H1 (cell line): ENCODE data around the gene RANBP9. TPM values are rescaled to one million over a fixed set of nuclear protein-coding genes. Genes with fewer than 3 reads are reported as not detected.

Experiments
- CTCF ChIA-PET: fragments of 300-600 bp; sonication (Branson Sonifier 250); formaldehyde crosslinking; loops from one replicate; lab custom pipeline; 2021; ENCODE audit not compliant: partially characterized antibody; lab: Charles Lee
- POLR2A ChIA-PET: fragments of 300-600 bp; sonication (Branson Sonifier 250); formaldehyde crosslinking; loops from one replicate; lab custom pipeline; 2021; ENCODE audit warnings: inconsistent platforms; ENCODE audit not compliant: partially characterized antibody; lab: Charles Lee
- DNase-seq, 2 experiments: peaks; one replicate each; pipeline versions ENCODE4 v3.0.0 to v3.0.0-alpha.2; 2010 to 2022; ENCODE audit warnings: low spot score in 2 of 2, low read depth in 1 of 2, mixed read lengths in 1 of 2
- FAIRE-seq: peaks from 2 replicates; lab custom pipeline; 2011; peaks lifted over from hg19 to GRCh38; lab: Jason Lieb, UNC
- H2AFZ ChIP-seq: 2 replicates; pipeline ENCODE4 v1.8.1; 2012; ENCODE audit warnings: low read length, inconsistent platforms
- H2AK5ac ChIP-seq: 2 replicates; pipeline ENCODE4 v1.6.1; 2013; ENCODE audit warnings: low read depth, low read length
- H2BK120ac ChIP-seq: replicated peaks from 2 replicates; pipeline ENCODE3; 2013; ENCODE audit warnings: low read depth, low read length, inconsistent platforms
- H2BK12ac ChIP-seq: 2 replicates; pipeline ENCODE4 v1.6.1; 2013; ENCODE audit warnings: low read depth, low read length
- H2BK15ac ChIP-seq: 2 replicates; pipeline ENCODE4 v1.6.1; 2013; ENCODE audit warnings: low read length
- H2BK20ac ChIP-seq: 2 replicates; pipeline ENCODE4 v1.6.1; 2013; ENCODE audit warnings: low read length
- H2BK5ac ChIP-seq: 2 replicates; pipeline ENCODE4 v1.6.1; 2013; ENCODE audit warnings: low read depth, low read length
- H3K14ac ChIP-seq: 2 replicates; pipeline ENCODE4 v1.6.1; 2013; ENCODE audit warnings: inconsistent platforms; ENCODE audit not compliant: insufficient read length
- H3K18ac ChIP-seq: 2 replicates; pipeline ENCODE4 v1.6.1; 2013; ENCODE audit warnings: low read length; ENCODE audit errors: extremely low read depth
- H3K23ac ChIP-seq: 2 replicates; pipeline ENCODE4 v1.6.1; 2013; ENCODE audit warnings: inconsistent platforms; ENCODE audit not compliant: insufficient read length
- H3K23me2 ChIP-seq: 2 replicates; pipeline ENCODE4 v1.6.1; 2013; ENCODE audit warnings: low read depth, low read length
- H3K27ac ChIP-seq: 2 replicates; pipeline ENCODE4 v1.6.1; 2011; ENCODE audit warnings: low read depth, low read length, inconsistent platforms
- H3K27me3 ChIP-seq, 4 experiments: replicated peaks in 1 of 4; 1 replicate in 1 of 4; 2 replicates in 3 of 4; pipeline versions ENCODE4 v1.6.1 to v1.8.1; 2011 to 2013; ENCODE audit warnings: low read length in 3 of 4, mild to moderate bottlenecking in 3 of 4, inconsistent platforms in 2 of 4, mixed read lengths in 2 of 4, moderate library complexity in 1 of 4; ENCODE audit not compliant: control insufficient read depth in 3 of 4, insufficient read depth in 3 of 4; ENCODE audit errors: extremely low read depth in 1 of 4
- H3K36me3 ChIP-seq, 4 experiments: 2 replicates each; pipeline versions ENCODE4 v1.6.1 to v1.8.1; 2011 to 2013; ENCODE audit warnings: mild to moderate bottlenecking in 4 of 4, low read length in 3 of 4, moderate library complexity in 2 of 4, control low read depth in 1 of 4, inconsistent platforms in 1 of 4; ENCODE audit not compliant: insufficient read depth in 4 of 4, control insufficient read depth in 2 of 4
- H3K4ac ChIP-seq: replicated peaks from 2 replicates; pipeline ENCODE3; 2013; ENCODE audit warnings: low read length, low read depth, mixed read lengths, inconsistent platforms; ENCODE audit not compliant: insufficient read length
- H3K4me1 ChIP-seq, 4 experiments: replicated peaks in 1 of 4; 1 replicate in 1 of 4; 2 replicates in 3 of 4; pipeline versions ENCODE4 v1.6.1 to v1.8.1; 2011 to 2013; ENCODE audit warnings: low read length in 3 of 4, inconsistent platforms in 2 of 4, mixed read lengths in 1 of 4; ENCODE audit not compliant: insufficient read depth in 4 of 4, control insufficient read depth in 3 of 4
- H3K4me2 ChIP-seq, 2 experiments: 2 replicates each; pipeline versions ENCODE4 v1.6.1 to v1.8.1; 2011 to 2013; ENCODE audit warnings: low read depth in 2 of 2, low read length in 2 of 2, control low read depth in 1 of 2, inconsistent platforms in 1 of 2, mild to moderate bottlenecking in 1 of 2; ENCODE audit not compliant: insufficient read depth in 1 of 2
- H3K4me3 ChIP-seq, 4 experiments: fragments of 200-600, 300-600 bp in 1 of 4; sonication (generic), shearing (Covaris generic), sonication (Bioruptor Twin) in 1 of 4; 2 replicates each; pipeline versions ENCODE4 v1.5.1 to v1.8.1; 2011 to 2016; ENCODE audit warnings: low read length in 4 of 4, low read depth in 3 of 4, control low read depth in 2 of 4, inconsistent platforms in 2 of 4, mild to moderate bottlenecking in 2 of 4, mixed read lengths in 1 of 4, moderate library complexity in 1 of 4; ENCODE audit not compliant: insufficient read depth in 2 of 4; ENCODE audit errors: extremely low read depth in 1 of 4
- H3K56ac ChIP-seq: replicated peaks from 2 replicates; pipeline ENCODE3; 2013; ENCODE audit warnings: low read depth, mild to moderate bottlenecking, mixed read lengths, low read length, inconsistent platforms; ENCODE audit not compliant: insufficient read length
- H3K79me1 ChIP-seq: 2 replicates; pipeline ENCODE4 v1.6.1; 2013; ENCODE audit warnings: low read depth, low read length, control low read depth
- H3K79me2 ChIP-seq, 2 experiments: 2 replicates each; pipeline versions ENCODE4 v1.6.1 to v1.8.1; 2012 to 2013; ENCODE audit warnings: low read length in 2 of 2, mild to moderate bottlenecking in 2 of 2, inconsistent platforms in 1 of 2; ENCODE audit not compliant: insufficient read depth in 2 of 2, control insufficient read depth in 1 of 2
- H3K9ac ChIP-seq, 4 experiments: replicated peaks in 1 of 4; 1 replicate in 1 of 4; 2 replicates in 3 of 4; pipeline versions ENCODE4 v1.6.1 to v1.8.1; 2011 to 2013; ENCODE audit warnings: low read depth in 3 of 4, low read length in 3 of 4, control low read depth in 2 of 4, mild to moderate bottlenecking in 2 of 4, moderate library complexity in 2 of 4, inconsistent platforms in 1 of 4; ENCODE audit errors: extremely low read depth in 1 of 4
- H3K9me3 ChIP-seq, 2 experiments: 2 replicates each; pipeline versions ENCODE4 v1.6.1 to v1.8.1; 2012 to 2013; ENCODE audit warnings: mild to moderate bottlenecking in 2 of 2, moderate library complexity in 2 of 2, control low read depth in 1 of 2, inconsistent platforms in 1 of 2, low read depth in 1 of 2, low read length in 1 of 2, mixed read lengths in 1 of 2; ENCODE audit not compliant: insufficient read depth in 2 of 2
- H4K20me1 ChIP-seq, 2 experiments: replicated peaks in 1 of 2; 2 replicates each; pipeline versions ENCODE3 to v1.8.1; 2011 to 2013; ENCODE audit warnings: inconsistent platforms in 2 of 2, low read length in 2 of 2, mild to moderate bottlenecking in 1 of 2; ENCODE audit not compliant: insufficient read depth in 2 of 2, control insufficient read depth in 1 of 2
- H4K5ac ChIP-seq: 2 replicates; pipeline ENCODE4 v1.6.1; 2013; ENCODE audit warnings: low read length, low read depth, mixed read lengths, inconsistent platforms; ENCODE audit not compliant: insufficient read length
- H4K8ac ChIP-seq: 2 replicates; pipeline ENCODE4 v1.8.0; 2013; ENCODE audit warnings: mild to moderate bottlenecking, moderate library complexity, low read length, inconsistent platforms; ENCODE audit not compliant: insufficient read depth; ENCODE audit errors: extremely low read depth
- H4K91ac ChIP-seq: replicated peaks from 2 replicates; pipeline ENCODE3; 2013; ENCODE audit warnings: low read length, mixed read lengths, inconsistent platforms; ENCODE audit not compliant: insufficient read length
- CBX8 ChIP-seq: fragments of 300-800, 300-1000 bp; sonication (generic); IDR thresholded peaks from 2 replicates; pipeline ENCODE4 v1.7.1; 2016; ENCODE audit warnings: low read depth, low read length, borderline replicate concordance
- NANOG ChIP-seq: IDR thresholded peaks from 2 replicates; pipeline ENCODE4 v1.6.1; 2011; ENCODE audit warnings: low read length, low read depth, mild to moderate bottlenecking, inconsistent platforms; ENCODE audit not compliant: insufficient read depth, poor library complexity, severe bottlenecking
- WGBS, 2 experiments: shearing (Covaris generic) in 1 of 2; methylation state at CpG; one replicate each; pipeline versions ENCODE4 v1.1.6 to v1.1.7; 2013 to 2015; ENCODE audit warnings: low lambda C conversion rate in 2 of 2, mixed read lengths in 2 of 2, inconsistent platforms in 1 of 2, low coverage in 1 of 2, missing lambda C conversion rate in 1 of 2; ENCODE audit not compliant: insufficient replicate concordance in 2 of 2, insufficient coverage in 1 of 2, insufficient read length in 1 of 2; ENCODE audit errors: extremely low coverage in 1 of 2, missing lambda C conversion rate in 1 of 2; 5-methylcytosine and 5-hydroxymethylcytosine counted together
- polyA plus RNA-seq, 7 experiments: library from polyadenylated mRNA; depleted of rRNA in 3 of 7; stranded (reverse) in 5 of 7; unstranded in 2 of 7; fragments of >200 nt in 5 of 7; fragments of 200-250 nt in 2 of 7; gene quantifications; 1 replicate in 5 of 7; 2 replicates in 1 of 7; 4 replicates in 1 of 7; pipeline versions ENCODE4 v1.2.1 to v1.2.3, GENCODE V29; 2011 to 2013; ENCODE audit warnings: missing spikeins in 2 of 7, mixed read lengths in 2 of 7
- total RNA-seq: library from RNA; stranded (reverse); fragmentation: NEBNext Ultra II Directional; extraction: Animal tissue kit (Norgen Biotek cat#: 25700); gene quantifications from 2 replicates; pipeline ENCODE4 v1.2.1, GENCODE V29; 2021

The RANBP9 gene
- total and polyA plus RNA-seq, 2 of the 8 experiments (the other 6 are each of a cell fraction or from before 2014, with no cell fraction given): 13.0 to 36.7 TPM

DNA sequence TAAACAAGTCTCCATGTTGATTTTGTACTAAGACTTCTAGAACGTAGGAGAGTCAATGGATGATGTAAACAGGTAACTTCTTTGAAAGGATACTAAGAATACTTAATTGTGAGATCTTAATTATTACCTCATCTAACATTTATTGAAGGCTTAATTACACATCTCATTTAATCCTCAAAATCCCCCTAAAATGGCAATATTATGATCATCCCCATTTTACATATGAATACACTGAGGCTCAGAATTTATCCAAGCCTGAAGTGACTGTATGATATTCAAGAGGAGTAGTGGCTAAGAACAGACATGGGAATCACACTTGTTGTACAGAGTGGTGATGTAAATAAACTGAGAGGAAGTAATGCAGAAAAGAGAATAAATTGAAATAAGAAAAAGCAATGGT lies 73.6 kb downstream of the RANBP9 start:
- Histone ChIP-seq H2AFZ (no peak overlapping the region), H3K23me2 (no peaks in the 10 kb centered on the region), H4K20me1 (no peaks in the 10 kb centered on the region), H3K9me3 (no peaks in the 10 kb centered on the region), H4K5ac (no peak overlapping the region), H3K18ac (no peak overlapping the region), H2BK20ac (no peak overlapping the region), H3K23ac (no peak overlapping the region), H3K4me2 (no peak overlapping the region), H3K4ac (no peak overlapping the region), H3K9ac (no peak overlapping the region), H4K8ac (no peak overlapping the region), H3K27me3 (no peaks in the 10 kb centered on the region), H4K91ac (no peak overlapping the region), H3K4me1 (peaks cover 0 to 12% (median 2%) of the 10 kb centered on the region in 4 experiments; a peak in 2 of 7 replicates), H3K14ac (no peak overlapping the region), H3K56ac (no peak overlapping the region), H3K79me2 (no peaks in the 10 kb centered on the region), H2AK5ac (no peak overlapping the region), H3K27ac (no peak overlapping the region), H2BK12ac (no peak overlapping the region), H3K4me3 (no peak overlapping the region), H2BK5ac (no peak overlapping the region), H2BK120ac (no peak overlapping the region), H3K36me3 (peaks cover 0 to 20% (median 2%) of the 10 kb centered on the region in 4 experiments; a peak in 3 of 8 replicates), H2BK15ac (no peak overlapping the region), H3K79me1 (no peaks in the 10 kb centered on the region)
- ChIA-PET CTCF (interaction anchor here (1.3 kb wide), 1 partner anchor 13 kb away, joined by 5 read pairs; no protein-coding TSS in a partner anchor), POLR2A (interaction anchor here (1.3 kb wide), 1 partner anchor 23 kb away, joined by 4 read pairs; the partner anchor contains the start of gene NOL7)
- WGBS, 2 experiments: 86% methylated on average over 1 of the region's 1 CpG; no CpG with 5 or more reads in 1 of the 2 experiments
- DNase-seq: no peak
- FAIRE-seq: no peak
- TF ChIP-seq NANOG (no peak), CBX8 (no peak)
